HuH-7.5 (cell line): ENCODE data around the gene PNKD.
A peak's percentile ranks its signal among the peaks of the same experiment; 100 is the strongest.
"Not testable (repeated sequence)": the region's sequence is repeated elsewhere in the genome, so short reads cannot be mapped to it uniquely, and the experiment has no call there.

Source experiments
- DNase-seq: peaks from one replicate; pipeline ENCODE4 v3.0.0; 2011; ENCODE audit warnings: low spot score

PNKD gene

DNA sequence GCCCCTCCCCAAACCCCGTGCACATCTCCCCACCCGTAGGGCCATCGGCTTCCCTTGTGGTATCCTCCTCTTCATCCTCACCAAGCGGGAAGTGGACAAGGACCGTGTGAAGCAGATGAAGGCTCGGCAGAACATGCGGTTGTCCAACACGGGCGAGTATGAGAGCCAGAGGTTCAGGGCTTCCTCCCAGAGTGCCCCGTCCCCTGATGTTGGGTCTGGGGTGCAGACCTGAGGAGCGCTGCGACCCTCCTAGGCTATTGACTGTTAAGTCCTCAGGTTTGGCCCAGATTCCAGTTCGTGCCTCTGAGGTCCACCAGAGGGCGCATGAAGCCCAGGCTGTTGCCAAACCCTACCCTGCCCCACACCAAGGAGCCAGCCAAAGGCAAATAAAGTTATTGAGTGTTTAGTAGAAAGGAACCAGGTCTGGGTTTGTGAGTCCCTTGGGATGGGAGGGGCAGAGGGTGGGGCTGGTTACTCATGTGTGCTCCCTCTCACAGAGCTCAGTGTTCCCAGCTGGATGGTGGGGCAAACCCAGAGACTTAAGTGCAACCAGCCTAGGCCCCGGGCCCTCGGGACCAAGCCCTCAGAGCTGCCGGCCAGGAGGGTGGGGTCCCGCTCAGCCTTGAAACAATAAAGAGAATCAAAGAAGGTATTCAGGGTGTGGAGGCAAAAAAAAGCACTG, 2.4 kb downstream of the PNKD start:
- DNase-seq: peak; percentile 82

DNA sequence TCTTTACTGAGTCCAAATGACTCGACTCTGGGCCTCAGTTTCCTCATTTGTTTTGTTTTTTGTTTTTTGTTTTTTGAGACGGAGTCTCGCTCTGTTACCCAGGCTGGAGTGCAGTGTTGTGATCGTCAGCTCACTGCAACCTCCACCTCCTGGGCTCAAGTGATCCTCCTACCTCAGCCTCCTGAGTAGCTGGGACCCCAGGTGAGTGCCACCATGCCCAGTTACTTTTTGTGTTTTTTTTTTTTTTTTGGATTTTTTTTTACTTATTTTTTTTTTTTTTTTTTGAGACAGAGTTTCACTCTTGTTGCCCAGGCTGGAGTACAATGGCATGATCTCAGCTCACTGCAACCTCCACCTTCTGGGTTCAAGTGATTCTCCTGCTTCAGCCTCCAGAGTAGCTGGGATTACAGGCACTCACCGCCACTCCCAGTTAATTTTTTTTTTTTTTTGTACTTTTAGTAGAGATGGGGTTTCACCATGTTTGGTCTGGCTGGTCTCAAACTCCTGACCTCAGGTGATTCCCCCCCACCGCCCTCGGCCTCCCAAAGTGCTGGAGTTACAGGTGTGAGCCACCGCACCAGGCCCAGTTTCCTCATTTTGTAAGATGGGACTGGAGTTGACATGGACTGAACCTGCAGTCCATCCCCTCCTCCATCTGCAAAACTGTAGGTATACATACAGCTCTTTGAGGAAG, 3.0 kb downstream of the PNKD start:
- not testable (repeated sequence) for DNase-seq

DNA sequence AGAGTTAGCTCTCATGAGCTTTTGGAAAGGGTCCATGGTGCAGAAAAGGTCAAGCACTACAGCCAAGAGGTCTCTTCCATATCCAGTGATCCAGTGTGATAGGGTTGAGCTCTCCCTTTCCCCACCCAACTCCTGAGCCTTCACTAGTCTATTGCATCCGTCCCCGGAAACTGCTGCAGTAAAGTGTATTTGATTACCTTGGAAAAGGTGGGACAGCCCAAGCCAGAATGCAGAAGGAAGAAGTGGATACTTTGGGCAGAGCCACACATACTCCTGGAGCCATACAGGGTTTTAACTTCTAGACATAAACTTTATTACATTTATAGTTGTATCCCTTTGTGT, 3.6 kb downstream of the PNKD start:
- DNase-seq: no peak

DNA sequence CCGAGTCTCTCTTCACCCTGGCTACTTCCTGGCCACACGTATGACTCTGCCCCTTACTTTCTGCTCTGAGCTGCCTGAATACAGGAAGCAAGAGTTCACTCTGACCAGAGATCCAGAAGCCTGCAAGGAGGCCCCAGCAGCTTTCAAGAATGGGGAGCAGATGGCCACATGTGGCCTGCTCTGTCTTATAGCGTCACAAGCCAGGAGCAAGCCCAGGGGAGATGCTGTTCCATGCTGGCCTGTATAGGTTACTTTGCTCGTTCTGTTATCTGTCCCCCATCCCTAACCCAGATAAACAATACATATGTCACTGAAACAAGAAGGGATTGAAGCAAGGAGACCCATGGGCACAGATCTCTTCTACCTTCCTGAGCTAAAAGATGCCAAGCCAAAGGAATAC, 4.3 kb downstream of the PNKD start:
- no peak for DNase-seq

DNA sequence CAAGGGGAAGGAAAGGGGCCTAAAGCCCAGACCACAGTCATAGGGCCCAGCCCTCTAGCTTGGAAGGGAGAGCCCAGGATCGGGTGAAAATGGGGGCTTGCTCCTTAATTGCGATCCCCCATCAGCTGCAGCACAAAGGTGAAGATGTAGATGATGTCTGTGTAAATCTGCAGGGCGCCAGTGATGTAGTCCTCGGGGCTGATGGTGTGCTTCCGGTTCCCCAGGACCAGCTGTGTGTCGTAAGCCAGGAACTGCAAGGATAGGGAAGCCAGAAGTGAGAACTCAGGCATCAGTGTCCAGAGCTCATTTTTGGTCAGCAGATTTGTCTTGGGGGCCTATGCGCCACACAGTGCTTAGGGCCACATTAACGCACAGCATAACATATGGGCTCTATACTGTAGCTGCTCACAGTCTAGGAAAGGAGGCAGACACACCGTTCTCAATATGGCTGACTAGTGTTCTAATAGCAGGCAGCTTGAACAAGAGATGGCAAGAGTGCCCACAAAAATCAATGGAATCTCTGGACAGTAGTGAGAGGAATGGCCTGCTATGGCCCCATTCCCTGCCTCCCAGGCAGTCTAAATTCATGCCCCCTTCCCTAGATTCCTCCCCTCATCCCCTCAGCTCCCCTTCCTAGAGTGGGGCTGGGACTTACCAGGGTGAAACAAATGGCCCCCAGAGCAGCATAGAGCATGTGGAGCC, 5.2 kb downstream of the PNKD start:
- no peak for DNase-seq

DNA sequence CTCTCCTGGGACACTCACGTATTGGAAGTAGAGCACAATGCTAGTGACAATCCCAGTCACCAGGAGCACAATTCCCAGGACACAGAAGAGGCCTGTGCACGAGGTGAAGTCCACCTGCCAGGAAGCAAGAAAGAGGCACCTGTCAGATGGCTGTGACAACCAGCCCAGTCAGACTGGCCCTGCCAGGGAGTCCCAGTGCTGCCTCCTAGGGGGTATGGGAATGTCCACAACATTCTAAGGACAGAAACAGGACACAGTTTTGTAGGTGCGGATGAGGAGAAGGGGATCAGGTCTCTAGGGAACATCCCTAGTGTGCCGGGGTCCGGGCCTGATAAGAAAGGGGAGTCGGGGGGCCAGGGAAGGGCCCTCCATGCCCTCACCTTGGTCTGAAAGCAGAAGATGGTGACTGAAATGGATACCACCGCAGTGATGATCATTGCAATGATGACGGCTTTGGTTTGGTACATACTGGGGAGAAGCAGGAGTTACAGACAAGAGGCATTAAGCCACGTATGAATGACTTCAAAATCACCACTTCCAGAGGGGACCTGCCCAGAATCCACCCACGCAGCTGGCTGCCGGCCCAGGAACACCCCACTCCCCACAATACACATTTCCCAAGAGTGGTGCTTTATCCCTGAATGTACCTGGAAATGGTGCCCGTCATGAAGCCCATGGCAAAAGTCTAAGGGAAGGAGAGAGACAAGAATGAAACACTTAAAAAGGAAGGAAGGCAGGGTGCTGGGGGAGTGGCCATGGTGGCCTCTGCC, 6.9 kb downstream of the PNKD start:
- no peak for DNase-seq

DNA sequence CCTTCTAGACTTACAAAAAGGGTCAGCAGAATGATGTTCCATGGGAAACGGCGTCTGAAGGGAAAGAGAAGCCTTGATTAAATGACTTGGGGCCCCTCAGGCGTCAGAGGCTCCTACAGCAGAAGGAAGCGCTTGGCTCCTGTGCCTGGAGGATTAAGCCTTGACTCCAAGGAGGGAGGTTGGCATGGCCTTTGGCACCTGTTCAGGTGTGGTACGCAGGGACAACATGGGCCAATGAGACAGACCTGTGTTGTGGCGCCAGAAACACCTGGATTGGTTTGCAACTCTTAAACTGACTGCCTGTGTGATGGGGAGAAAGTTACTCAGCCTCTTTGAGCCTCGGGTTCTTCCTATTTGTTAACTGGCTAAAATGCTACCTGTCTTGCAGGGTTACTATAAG, 7.6 kb downstream of the PNKD start:
- no peak for DNase-seq

DNA sequence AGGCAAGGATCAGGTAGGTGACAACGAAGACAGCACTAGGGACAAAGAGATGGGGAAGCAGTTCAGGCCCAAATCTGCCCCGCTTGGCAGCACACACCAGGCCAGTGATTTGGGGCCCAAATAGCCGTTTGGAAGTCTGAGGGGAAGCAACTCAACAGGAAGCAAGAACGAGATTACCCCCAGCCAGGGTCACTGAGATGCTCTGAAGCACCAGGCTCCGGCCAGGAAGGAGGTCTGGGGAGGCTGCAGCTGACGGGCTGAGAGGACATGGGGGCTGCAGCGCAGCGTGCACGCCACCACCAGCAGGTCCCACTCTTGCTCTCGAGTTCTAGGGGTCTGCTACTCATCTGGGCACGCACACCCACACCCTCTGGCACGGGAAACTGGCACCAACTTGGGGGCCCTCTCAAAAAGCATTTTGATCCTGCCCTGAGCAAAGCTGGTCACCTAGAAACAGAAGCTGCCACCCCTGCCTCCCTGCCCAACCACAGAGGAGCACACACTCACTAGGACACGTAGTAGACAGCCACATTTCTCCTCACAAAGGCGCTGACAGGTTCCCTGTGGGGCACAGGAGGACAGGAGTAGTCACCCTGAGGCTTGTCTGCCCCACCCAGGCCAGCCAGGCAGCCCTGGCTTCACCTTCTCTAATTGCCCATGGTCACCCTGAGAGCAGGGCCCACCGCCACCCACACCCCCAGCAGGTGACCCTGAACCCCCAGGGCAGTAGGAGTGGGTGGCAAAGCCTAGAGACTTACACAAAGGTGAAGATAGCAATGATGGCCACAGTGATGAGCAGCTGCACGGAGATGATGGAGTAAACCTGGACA, 8.4 kb downstream of the PNKD start:
- no peak for DNase-seq

DNA sequence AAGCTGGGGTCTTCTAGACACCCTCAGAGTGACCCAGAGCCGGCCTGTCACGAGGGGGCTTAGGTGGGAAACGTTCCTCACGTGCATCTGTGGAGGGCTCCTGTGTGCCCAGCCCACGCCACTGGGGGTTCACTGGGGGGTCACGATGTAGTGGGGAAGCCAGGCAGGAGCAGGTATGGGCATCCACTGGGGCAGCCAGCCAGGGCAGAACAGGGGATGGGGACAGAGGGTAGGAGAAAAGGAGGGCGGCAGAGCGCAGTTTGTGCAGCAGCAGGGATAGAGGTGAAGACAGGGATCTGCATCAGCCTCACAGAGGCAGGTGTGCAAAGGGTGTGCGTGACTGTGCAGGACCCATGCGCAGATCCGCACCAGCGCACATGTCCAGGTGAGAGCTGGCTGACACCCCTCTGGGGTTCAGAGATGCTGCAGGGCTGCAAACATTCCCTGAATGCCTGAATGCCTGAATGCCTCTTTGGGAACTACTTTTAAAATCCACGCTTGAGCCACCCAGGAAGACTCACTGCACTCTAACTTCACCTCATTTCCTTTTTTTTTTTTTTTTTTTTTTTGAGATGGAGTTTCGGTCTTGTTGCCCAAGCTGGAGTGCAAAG, 10.0 kb downstream of the PNKD start:
- DNase-seq: no peak

DNA sequence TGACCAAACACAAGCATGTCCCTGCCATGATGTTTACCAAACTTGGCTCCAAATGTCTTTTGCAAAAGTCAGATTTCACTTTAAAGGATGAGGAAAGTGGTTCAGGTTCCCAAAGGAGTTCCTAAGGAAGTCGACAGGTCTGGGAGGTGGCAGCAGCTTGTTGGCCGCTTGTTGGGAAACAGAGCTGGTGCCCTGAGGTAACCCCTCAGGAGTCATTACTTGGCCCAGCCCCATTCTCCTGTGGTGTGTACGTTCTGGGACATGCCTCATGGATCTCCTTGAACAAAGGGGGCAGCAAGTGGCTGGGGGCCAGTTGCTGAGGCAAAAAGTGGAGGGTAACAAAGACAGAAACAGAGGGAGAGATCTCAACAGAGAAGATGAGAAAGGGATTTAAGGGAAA, 11.1 kb downstream of the PNKD start:
- DNase-seq: no peak

DNA sequence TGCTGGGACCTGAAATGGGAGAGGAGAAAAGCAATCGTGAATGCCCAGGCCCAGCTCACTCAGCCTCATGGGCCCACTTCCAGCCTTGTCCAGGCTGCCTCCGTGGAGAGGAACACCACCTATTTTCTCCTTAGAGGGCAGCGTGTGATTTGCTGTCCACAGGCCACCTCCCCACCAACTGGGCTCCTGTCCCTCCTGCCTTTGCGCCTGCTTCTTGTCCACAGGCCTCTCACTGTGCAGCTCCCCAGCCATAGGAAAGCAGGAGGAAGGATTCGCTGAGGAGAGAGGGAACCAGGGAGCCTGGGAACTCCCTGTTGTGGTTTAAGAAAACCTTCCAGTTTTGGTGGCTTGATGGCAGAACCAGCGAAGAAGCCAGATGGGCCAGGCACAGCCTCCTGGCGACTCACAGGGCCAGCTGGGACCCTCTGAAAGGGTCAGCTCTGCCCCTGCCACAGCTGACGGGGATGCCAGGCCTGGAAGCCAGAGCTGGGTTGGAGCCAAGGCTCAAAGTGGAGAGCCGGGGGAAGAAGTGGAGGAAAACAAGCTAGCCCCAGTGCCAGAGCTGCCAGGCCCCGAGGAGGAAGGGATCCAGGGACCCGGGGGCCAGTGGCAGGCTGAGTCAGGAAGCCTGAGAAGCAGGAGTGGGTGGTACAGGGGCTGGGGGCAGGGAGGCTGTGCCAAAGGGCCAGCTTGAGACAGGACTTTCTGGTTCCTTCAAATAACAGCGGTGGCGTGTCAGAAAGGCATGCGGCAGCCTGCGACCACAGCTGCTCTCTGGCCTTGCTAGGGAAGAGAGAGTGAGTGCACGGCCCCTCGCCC, 12.1 kb downstream of the PNKD start:
- no peak for DNase-seq

DNA sequence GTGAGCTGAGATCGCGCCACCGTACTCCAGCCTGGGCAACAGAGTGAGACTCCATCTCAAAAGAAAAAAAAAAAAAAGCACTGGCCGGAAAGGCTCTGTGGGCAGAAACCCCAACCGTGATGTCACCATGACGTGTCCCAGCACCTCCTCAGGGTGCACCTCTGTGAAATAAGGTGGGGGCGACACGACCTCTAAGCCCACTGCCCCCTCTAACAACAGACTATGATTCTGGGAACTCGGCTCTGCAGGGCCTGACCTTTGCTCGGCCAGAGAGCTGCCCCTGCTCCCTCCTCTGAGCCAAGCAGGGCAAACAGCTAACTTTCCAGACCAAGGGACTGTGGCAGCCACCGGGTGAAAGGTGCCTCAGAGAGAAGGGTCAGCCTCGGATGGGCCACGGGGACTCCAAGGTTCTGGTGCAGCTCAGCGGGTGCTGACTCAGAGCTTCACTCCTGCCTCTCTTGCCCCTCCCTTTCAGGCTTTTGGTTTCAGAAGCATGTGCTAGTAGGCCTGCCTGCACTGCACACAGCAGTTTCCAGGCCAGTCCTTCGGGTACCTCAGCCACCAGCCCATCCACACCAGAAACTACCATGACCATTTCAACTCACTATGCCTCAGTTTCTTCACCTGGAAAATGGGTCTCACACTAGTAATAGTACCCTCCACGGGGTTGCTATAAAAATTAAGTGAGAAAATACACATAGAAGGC, 13.9 kb downstream of the PNKD start:
- no peak for DNase-seq

DNA sequence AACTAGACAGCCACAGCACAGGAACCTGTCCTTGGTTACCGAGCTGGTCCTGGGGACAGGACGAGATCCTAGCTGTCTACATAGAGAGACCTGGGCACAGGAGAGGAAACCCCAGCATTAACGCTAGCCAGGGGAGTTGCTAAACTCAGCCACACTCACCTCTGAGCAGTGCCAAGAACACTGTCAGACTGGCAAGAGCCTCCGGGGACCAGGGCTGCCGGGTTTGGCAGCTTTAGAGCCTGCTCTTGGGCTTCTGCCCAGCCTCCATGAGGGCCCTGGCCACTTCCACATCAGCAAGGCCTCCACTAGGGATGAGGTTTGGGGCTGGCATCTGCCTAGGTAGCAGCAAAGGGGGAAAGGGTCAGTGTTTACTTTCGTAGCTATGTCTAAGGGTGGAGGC, 15.3 kb downstream of the PNKD start:
- no peak for DNase-seq

DNA sequence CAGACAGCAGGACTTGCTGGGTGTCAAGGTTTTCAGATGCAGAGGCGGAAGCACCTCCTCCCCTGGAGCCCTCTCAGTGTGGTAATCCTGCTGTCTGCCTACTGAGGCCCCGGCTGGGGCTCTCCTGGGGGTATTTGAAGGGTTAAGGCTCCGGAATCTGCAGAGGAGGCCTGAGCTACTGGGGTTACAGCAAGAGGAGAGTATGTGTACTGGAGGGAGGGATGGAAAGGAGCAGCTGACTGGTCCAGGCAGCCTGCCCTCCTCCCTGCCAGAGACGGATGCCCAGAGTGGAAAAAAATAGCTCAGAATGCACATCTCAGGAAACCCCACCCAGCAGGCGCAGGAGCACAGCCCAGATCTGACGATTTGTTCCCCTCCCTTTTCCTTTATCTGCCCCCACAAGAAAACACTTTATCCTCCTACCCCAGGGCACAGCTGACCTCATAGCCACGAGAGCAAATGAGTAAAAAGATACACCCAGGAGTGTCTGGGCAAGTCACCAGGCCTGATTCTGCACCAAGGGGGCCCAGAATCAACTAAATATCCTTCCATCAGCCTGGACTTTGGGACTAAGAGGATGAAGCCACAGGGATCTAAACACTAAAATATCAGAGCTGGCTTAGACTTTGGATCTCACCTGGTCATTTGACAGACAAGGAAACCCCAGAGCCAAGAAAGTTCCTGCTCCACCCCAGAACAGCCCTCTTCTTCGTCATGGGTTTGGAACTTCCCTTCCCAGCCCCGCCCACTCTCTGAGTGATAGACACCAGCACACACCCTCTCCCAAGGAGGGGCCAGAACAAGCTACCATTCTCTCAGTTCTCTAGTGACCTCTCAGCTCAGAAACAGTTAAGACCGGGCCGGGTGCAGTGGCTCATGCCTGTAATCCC, 16.5 kb downstream of the PNKD start:
- DNase-seq: peak; percentile 77

DNA sequence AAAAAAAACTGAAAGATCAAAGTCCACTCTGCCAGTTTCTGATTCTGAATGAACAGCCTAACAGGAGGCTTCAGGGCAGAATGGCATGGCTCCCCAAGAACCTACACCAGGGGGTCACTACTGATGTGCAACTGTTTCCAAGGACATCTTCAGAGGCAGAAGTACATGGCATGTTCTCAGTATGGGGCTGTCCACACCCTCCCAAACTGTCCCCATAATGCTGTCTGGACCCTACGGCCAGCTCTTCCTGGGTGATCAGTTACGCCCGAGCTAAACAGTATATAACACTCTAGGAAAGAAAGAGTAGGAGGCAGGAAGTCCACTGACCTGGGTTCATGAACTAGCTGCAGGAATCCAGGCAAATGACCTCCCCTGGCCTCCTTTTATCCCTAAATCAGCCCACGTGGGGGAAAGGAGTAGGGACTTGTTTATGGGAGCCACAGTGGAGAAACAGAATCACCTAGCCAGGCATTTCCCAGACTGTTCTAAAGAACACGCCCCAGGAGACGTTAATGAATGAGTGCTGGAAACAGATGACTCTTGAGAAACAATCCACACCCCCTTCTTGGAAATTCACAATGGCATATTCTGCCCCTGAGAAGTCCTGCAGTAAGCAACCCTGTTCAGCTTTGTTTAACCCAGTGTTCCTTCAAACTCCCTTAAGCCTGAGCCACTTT, 19.5 kb downstream of the PNKD start:
- no peak for DNase-seq

DNA sequence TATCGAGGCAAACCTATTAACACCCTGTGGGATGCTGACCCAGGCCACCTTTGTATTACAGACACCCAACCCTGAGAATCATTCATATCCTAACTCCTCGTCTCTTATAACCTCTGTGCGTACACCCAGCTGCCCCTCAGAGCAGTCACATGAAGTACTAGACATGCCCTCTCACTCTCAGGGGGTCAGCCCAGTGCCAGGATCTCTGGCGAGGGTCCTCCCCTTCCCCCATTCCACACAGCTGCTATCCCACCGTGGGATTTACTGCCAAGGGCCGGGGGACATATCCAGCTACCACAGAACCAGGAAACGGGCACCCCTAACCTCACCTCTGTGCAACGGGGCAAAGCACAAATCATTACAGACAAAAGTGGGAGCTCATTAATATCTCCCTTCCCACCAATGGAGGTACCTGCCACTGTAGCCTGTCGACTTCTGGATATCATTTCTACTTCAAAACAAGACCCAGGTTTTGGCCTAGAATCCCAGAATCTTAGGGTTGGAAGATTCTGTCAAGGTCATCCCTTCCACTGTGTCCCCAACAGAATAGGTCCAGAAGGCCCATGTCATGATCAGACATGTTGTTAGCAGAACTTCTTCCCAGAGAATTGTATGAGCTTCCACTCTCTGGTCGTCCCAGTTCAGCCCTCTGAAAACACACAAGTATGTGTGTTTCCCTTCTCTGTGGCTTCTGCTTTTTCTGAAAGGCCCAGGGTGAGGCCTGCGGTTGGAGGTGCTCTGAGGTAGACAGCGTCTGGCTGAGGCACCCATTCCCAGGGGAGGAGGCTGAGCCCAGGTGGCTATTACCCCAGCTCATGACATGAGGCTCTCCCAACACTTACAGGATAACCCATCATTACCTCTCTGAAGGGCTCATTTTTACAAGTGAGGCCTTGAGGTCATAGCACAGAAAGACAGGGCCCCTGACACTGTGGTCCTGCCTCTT, 20.3 kb downstream of the PNKD start:
- DNase-seq: no peak
